ENCODE measurements around the gene SHH.

The SHH gene

DNA sequence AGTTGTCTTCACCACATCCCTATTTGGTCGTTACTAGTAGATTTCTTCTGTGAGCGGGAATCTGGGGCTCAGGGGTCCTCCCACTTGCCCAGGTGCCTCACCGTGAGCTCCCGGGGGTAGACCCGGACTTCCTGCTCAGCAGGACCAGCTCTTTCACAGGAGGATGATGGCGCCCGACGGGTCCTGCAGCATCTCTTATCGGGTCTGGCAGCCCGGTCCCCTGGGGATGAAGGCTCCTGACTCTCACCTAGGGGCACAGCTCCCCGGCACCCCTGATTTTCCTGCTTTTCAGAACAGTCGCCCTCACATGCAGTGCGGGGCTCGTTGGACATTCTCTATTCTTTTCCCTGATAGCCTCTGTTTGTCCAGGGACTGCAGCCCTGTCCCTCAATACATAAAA lies 33.0 kb upstream of the SHH start:
- Histone ChIP-seq H3K36me3 (ENCODE audit: control insufficient read depth in 2 of 2, insufficient read depth in 1 of 2, low read length in 2 of 2) (no peaks in the 10 kb centered on the region), H3K4me3 (ENCODE audit: low read depth, low read length) (no peak overlapping the region), H3K9me3 (ENCODE audit: control insufficient read depth, insufficient read depth, low read depth, low read length) (no peaks in the 10 kb centered on the region), H3K4me1 (ENCODE audit: control insufficient read depth, insufficient read depth, low read length) (no peaks in the 10 kb centered on the region), H3K27ac (ENCODE audit: extremely low read depth, low read depth, low read length) (no peak overlapping the region)
- TF ChIP-seq ZNF148 (tag by site-specific recombination; IDR thresholded peaks at IDR 0.05; ENCODE audit: borderline replicate concordance) (no peak), ZBTB8A (tag by site-specific recombination; IDR thresholded peaks at IDR 0.05) (no peak), ZNF692 (tag by site-specific recombination; IDR thresholded peaks at IDR 0.05) (no peak), ZNF677 (tag by site-specific recombination; IDR thresholded peaks at IDR 0.05) (no peak), ZNF223 (tag by site-specific recombination; IDR thresholded peaks at IDR 0.05) (no peak), MEIS1 (CRISPR knock-in tag; IDR thresholded peaks at IDR 0.05; ENCODE audit: borderline replicate concordance) (no peak), ZNF501 (tag by site-specific recombination; IDR thresholded peaks at IDR 0.05) (no peak), KLF7 (tag by site-specific recombination; IDR thresholded peaks at IDR 0.05; ENCODE audit: borderline replicate concordance) (no peak), ZNF585B (tag by site-specific recombination; IDR thresholded peaks at IDR 0.05) (no peak), ZBTB21 (tag by site-specific recombination; IDR thresholded peaks at IDR 0.05) (no peak), ZXDB (tag by site-specific recombination; IDR thresholded peaks at IDR 0.05) (no peak), ZNF24 (tag by site-specific recombination; IDR thresholded peaks at IDR 0.05) (no peak), REST (tag by site-specific recombination; IDR thresholded peaks at IDR 0.05) (no peak), INSM2 (tag by site-specific recombination; IDR thresholded peaks at IDR 0.05) (no peak), TCF7L2 (IDR thresholded peaks at IDR 0.05; ENCODE audit: borderline replicate concordance, low read depth, low read length) (no peak), ZNF311 (tag by site-specific recombination; IDR thresholded peaks at IDR 0.05; ENCODE audit: borderline replicate concordance) (no peak), ZNF350 (tag by site-specific recombination; IDR thresholded peaks at IDR 0.05) (no peak), ZNF324 (tag by site-specific recombination; IDR thresholded peaks at IDR 0.05) (no peak)
- TF ChIP-seq, protein P1, sequence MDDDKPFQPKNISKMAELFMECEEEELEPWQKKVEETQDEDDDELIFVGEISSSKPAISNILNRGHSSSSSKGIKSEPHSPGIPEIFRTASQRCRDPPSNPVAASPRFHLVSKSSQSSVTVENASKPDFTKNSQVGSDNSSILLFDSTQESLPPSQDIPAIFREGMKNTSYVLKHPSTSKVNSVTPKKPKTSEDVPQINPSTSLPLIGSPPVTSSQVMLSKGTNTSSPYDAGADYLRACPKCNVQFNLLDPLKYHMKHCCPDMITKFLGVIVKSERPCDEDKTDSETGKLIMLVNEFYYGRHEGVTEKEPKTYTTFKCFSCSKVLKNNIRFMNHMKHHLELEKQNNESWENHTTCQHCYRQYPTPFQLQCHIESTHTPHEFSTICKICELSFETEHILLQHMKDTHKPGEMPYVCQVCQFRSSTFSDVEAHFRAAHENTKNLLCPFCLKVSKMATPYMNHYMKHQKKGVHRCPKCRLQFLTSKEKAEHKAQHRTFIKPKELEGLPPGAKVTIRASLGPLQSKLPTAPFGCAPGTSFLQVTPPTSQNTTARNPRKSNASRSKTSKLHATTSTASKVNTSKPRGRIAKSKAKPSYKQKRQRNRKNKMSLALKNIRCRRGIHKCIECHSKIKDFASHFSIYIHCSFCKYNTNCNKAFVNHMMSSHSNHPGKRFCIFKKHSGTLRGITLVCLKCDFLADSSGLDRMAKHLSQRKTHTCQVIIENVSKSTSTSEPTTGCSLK (tag by site-specific recombination; IDR thresholded peaks at IDR 0.05), result no peak
- TF ChIP-seq, protein P2, sequence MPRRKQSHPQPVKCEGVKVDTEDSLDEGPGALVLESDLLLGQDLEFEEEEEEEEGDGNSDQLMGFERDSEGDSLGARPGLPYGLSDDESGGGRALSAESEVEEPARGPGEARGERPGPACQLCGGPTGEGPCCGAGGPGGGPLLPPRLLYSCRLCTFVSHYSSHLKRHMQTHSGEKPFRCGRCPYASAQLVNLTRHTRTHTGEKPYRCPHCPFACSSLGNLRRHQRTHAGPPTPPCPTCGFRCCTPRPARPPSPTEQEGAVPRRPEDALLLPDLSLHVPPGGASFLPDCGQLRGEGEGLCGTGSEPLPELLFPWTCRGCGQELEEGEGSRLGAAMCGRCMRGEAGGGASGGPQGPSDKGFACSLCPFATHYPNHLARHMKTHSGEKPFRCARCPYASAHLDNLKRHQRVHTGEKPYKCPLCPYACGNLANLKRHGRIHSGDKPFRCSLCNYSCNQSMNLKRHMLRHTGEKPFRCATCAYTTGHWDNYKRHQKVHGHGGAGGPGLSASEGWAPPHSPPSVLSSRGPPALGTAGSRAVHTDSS (tag by site-specific recombination; IDR thresholded peaks at IDR 0.05), result no peak
- ChIA-PET POLR2A (no interaction called here), CTCF (no interaction called here)
